Upper lobe of left lung (tissue), 4 donors: ENCODE measurements around the gene CYFIP2.

Experiments
- CTCF ChIP-seq, 6 experiments: fragments of 450-650 bp in 4 of 6; fragments of 200-600 bp in 2 of 6; sonication (generic) in 2 of 6; IDR thresholded peaks; one replicate each; pipeline ENCODE4 v1.5.1; 2016 to 2019; ENCODE audit warnings: antibody characterized with exemption in 6 of 6
- POLR2AphosphoS5 ChIP-seq, 2 donors: sonication (generic); formaldehyde crosslinking; IDR thresholded peaks; one replicate each; pipeline ENCODE4 v1.5.1; 2017; ENCODE audit warnings: antibody characterized with exemption in 2 of 2

- TF ChIP-seq CTCF (IDR thresholded peaks at IDR 0.05), result no peak
- TF ChIP-seq POLR2AphosphoS5 (IDR thresholded peaks at IDR 0.05), result no peak
Measured at GRCh38 chr5:157387683-157388093, 121.8 kb downstream of the CYFIP2 start.
